ENCODE measurements around the gene SLC35E1. TPM values are rescaled to one million over a fixed set of nuclear protein-coding genes. Genes with fewer than 3 reads are reported as not detected.

The SLC35E1 gene
- total RNA-seq, 1 experiment from 2014 or later = 35.8 TPM

- Histone ChIP-seq H4K91ac (ENCODE audit: insufficient read length, low read depth, low read length) (no peak overlapping the region), H2BK20ac (ENCODE audit: low read depth, low read length, poor library complexity, severe bottlenecking) (no peak overlapping the region), H3K23me2 (ENCODE audit: insufficient read length, low read depth, low read length, poor library complexity, severe bottlenecking) (no peaks in the 10 kb centered on the region), H3K4me2 (ENCODE audit: insufficient read depth, insufficient read length, low read length) (no peak overlapping the region), H3K79me1 (ENCODE audit: insufficient read depth, low read depth, low read length, poor library complexity, severe bottlenecking) (peaks cover 10% of the 10 kb centered on the region), H2AFZ (ENCODE audit: low read length) (no peak overlapping the region), H3K79me2 (ENCODE audit: insufficient read depth, low read length) (peaks cover 23% of the 10 kb centered on the region; the same call in 1 of the 2 replicates), H2BK5ac (ENCODE audit: insufficient read length, low read length) (no peak overlapping the region), H3K27ac (ENCODE audit: insufficient read length, low read depth, low read length) (no peak overlapping the region), H4K20me1 (ENCODE audit: control insufficient read depth, insufficient read depth, insufficient read length) (peaks cover 4% of the 10 kb centered on the region), H3T11ph (ENCODE audit: low read length) (no peak overlapping the region), H3K14ac (ENCODE audit: insufficient read depth, low read length) (no peak overlapping the region; the same call in 1 of the 2 replicates), H3K9ac (ENCODE audit: extremely low read depth, insufficient read length, low read length) (no peak overlapping the region), H4K8ac (replicated peaks; ENCODE audit: insufficient read length, low read depth, low read length) (no peak overlapping the region), H3K18ac (ENCODE audit: insufficient read length, low read depth, low read length) (no peak overlapping the region), H3K27me3 (ENCODE audit: insufficient read depth, low read length) (no peaks in the 10 kb centered on the region), H2BK15ac (ENCODE audit: low read depth, low read length) (no peak overlapping the region), H3K4ac (ENCODE audit: low read depth, low read length) (no peak overlapping the region), H3K4me1 (ENCODE audit: insufficient read depth, low read length) (peaks cover 7% of the 10 kb centered on the region; the same call in 1 of the 2 replicates), H3K56ac (ENCODE audit: insufficient read length, low read depth, low read length) (no peak overlapping the region), H2BK12ac (ENCODE audit: insufficient read length, low read depth, low read length) (no peak overlapping the region), H2AK5ac (ENCODE audit: insufficient read length, low read length) (no peak overlapping the region), H2BK120ac (ENCODE audit: low read depth, low read length, poor library complexity, severe bottlenecking) (no peak overlapping the region), H3K9me3 (ENCODE audit: control insufficient read depth, low read depth, low read length) (no peaks in the 10 kb centered on the region), H3K23ac (ENCODE audit: insufficient read length, low read depth, low read length) (no peak overlapping the region), H4K5ac (ENCODE audit: insufficient read length, low read depth, low read length) (peak overlapping the region; percentile 77)
- Mint-ChIP-seq H3K4me3 (no peak overlapping the region), H3K36me3 (ENCODE audit: insufficient read depth in 1 of 3, low read depth in 3 of 3) (peaks cover 0 to 4% (median 0%) of the 10 kb centered on the region in 3 experiments; a peak in 2 of 7 replicates), H3K27me3 (ENCODE audit: low read depth) (no peaks in the 10 kb centered on the region), H3K27ac (no peak overlapping the region), H3K9me3 (no peaks in the 10 kb centered on the region), H3K4me1 (peaks cover 16 to 17% of the 10 kb centered on the region in 2 experiments)
- TF ChIP-seq, protein P1, sequence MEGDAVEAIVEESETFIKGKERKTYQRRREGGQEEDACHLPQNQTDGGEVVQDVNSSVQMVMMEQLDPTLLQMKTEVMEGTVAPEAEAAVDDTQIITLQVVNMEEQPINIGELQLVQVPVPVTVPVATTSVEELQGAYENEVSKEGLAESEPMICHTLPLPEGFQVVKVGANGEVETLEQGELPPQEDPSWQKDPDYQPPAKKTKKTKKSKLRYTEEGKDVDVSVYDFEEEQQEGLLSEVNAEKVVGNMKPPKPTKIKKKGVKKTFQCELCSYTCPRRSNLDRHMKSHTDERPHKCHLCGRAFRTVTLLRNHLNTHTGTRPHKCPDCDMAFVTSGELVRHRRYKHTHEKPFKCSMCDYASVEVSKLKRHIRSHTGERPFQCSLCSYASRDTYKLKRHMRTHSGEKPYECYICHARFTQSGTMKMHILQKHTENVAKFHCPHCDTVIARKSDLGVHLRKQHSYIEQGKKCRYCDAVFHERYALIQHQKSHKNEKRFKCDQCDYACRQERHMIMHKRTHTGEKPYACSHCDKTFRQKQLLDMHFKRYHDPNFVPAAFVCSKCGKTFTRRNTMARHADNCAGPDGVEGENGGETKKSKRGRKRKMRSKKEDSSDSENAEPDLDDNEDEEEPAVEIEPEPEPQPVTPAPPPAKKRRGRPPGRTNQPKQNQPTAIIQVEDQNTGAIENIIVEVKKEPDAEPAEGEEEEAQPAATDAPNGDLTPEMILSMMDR (conservative IDR thresholded peaks at IDR 0.05) = no peak
- no CpG with 5 or more reads among the region's 9 CpGs for WGBS (ENCODE audit: extremely low coverage, insufficient read length, low lambda C conversion rate)
- DNase-seq = no peak
These were observed 24.2 kb upstream of the SLC35E1 start for GRCh38 chr19:16596399-16596798.
